GM23338 (cell line): ENCODE measurements around the gene PACRGL. TPM values are rescaled to one million over a fixed set of nuclear protein-coding genes. Genes with fewer than 3 reads are reported as not detected.

Source experiments
- ATAC-seq: fragments of 200-7000 bp; cut with Tn5 transposase; 3 replicates; pipeline ENCODE4 v1.9.1; 2020
- DNase-seq: peaks from one replicate; pipeline ENCODE4 v3.0.0-alpha.2; 2015; ENCODE audit warnings: low spot score
- H2AFZ ChIP-seq: fragments of 200-600 bp; sonication (generic); 2 replicates; pipeline ENCODE4 v1.8.0; 2016; ENCODE audit warnings: antibody characterized with exemption, mild to moderate bottlenecking, moderate library complexity
- H3F3A ChIP-seq: fragments of 200-600 bp; sonication (generic); replicated peaks from 2 replicates; pipeline ENCODE4 v1.8.0; 2017; ENCODE audit warnings: antibody characterized with exemption, mixed run types, low read depth
- H3K27ac ChIP-seq: fragments of 200-600 bp; sonication (generic); 2 replicates; pipeline ENCODE4 v1.6.1; 2016; ENCODE audit warnings: low read depth
- H3K27me3 ChIP-seq: fragments of 200-600 bp; sonication (generic); 2 replicates; pipeline ENCODE4 v1.8.0; 2016; ENCODE audit warnings: mild to moderate bottlenecking, mixed run types, moderate library complexity; ENCODE audit not compliant: insufficient read depth
- H3K36me3 ChIP-seq: fragments of 200-600 bp; sonication (generic); 2 replicates; pipeline ENCODE4 v1.8.0; 2016; ENCODE audit warnings: mild to moderate bottlenecking; ENCODE audit not compliant: insufficient read depth
- H3K4me1 ChIP-seq: fragments of 200-600 bp; sonication (generic); 2 replicates; pipeline ENCODE4 v1.8.0; 2016; ENCODE audit warnings: mild to moderate bottlenecking, moderate library complexity; ENCODE audit not compliant: insufficient read depth
- H3K4me2 ChIP-seq: fragments of 200-600 bp; sonication (generic); 2 replicates; pipeline ENCODE4 v1.7.1; 2017; ENCODE audit warnings: mixed run types
- H3K4me3 ChIP-seq: fragments of 200-600 bp; sonication (generic); 2 replicates; pipeline ENCODE4 v1.6.1; 2016; ENCODE audit warnings: mixed run types
- H3K79me2 ChIP-seq: fragments of 200-600 bp; sonication (generic); replicated peaks from 2 replicates; pipeline ENCODE4 v1.8.0; 2017; ENCODE audit warnings: mild to moderate bottlenecking; ENCODE audit not compliant: insufficient read depth
- H3K9me2 ChIP-seq: fragments of 200-600 bp; sonication (generic); 2 replicates; pipeline ENCODE4 v1.8.0; 2017; ENCODE audit not compliant: insufficient read depth
- H4K20me1 ChIP-seq: fragments of 200-600 bp; sonication (generic); replicated peaks from 2 replicates; pipeline ENCODE4 v1.8.0; 2017; ENCODE audit warnings: mild to moderate bottlenecking; ENCODE audit not compliant: insufficient read depth
- H3K27ac Mint-ChIP-seq: 2 replicates; pipeline ENCODE4 v1.8.0; 2020; ENCODE audit warnings: inconsistent platforms, mild to moderate bottlenecking, moderate library complexity, mixed read lengths
- H3K27me3 Mint-ChIP-seq: 3 replicates; pipeline ENCODE4 v1.8.0; 2022; ENCODE audit warnings: low read depth, mild to moderate bottlenecking, moderate library complexity, mixed read lengths, inconsistent platforms; ENCODE audit not compliant: insufficient read depth, poor library complexity
- H3K36me3 Mint-ChIP-seq: 3 replicates; pipeline ENCODE4 v1.8.0; 2021; ENCODE audit warnings: low read depth, mild to moderate bottlenecking, inconsistent platforms, moderate library complexity, mixed read lengths
- H3K4me1 Mint-ChIP-seq: 3 replicates; pipeline ENCODE4 v1.8.0; 2020; ENCODE audit warnings: mild to moderate bottlenecking, inconsistent platforms, mixed read lengths
- H3K4me3 Mint-ChIP-seq: 3 replicates; pipeline ENCODE4 v1.8.0; 2021; ENCODE audit warnings: moderate library complexity, mild to moderate bottlenecking, inconsistent platforms, mixed read lengths
- H3K9me3 Mint-ChIP-seq: 3 replicates; pipeline ENCODE4 v1.8.0; 2020; ENCODE audit warnings: moderate library complexity, mild to moderate bottlenecking, inconsistent platforms, mixed read lengths
- CREB1 ChIP-seq: fragments of 250-450 bp; sonication (Bioruptor Pico); IDR thresholded peaks from 2 replicates; pipeline ENCODE4 v1.5.0; 2020; ENCODE audit warnings: low read depth, mild to moderate bottlenecking, moderate library complexity
- CTCF ChIP-seq, 2 experiments: fragments of 200-600 bp in 1 of 2; sonication (generic) in 1 of 2; conservative IDR thresholded peaks; 2 replicates each; pipeline versions ENCODE4 v1.5.1 to v1.6.1; 2016 to 2017; ENCODE audit warnings: antibody characterized with exemption in 2 of 2, low read depth in 2 of 2, mild to moderate bottlenecking in 2 of 2, moderate library complexity in 1 of 2
- EZH2 ChIP-seq: fragments of 200-600 bp; sonication (generic); IDR thresholded peaks from one replicate; pipeline ENCODE4 v1.8.0; 2017; ENCODE audit warnings: antibody characterized with exemption, mild to moderate bottlenecking, low read depth; ENCODE audit not compliant: unreplicated experiment
- POLR2AphosphoS5 ChIP-seq: IDR thresholded peaks from 2 replicates; pipeline ENCODE4 v1.6.1; 2016; ENCODE audit warnings: antibody characterized with exemption, low read depth
- REST ChIP-seq: IDR thresholded peaks from one replicate; pipeline ENCODE4 v1.6.1; 2018; ENCODE audit warnings: antibody characterized with exemption; ENCODE audit not compliant: unreplicated experiment
- STAT1 ChIP-seq: IDR thresholded peaks from one replicate; pipeline ENCODE4 v1.6.1; 2016; ENCODE audit warnings: antibody characterized with exemption; ENCODE audit not compliant: unreplicated experiment
- ZNF331 ChIP-seq: fragments of 250-450 bp; sonication (Bioruptor Pico); IDR thresholded peaks from 2 replicates; pipeline ENCODE4 v1.5.0; 2020; ENCODE audit warnings: low read depth, mild to moderate bottlenecking, moderate library complexity
- polyA plus RNA-seq: library from polyadenylated mRNA; unstranded; fragments of >200 nt; fragmentation: Nextera tagmentation; extraction: Ambion mirVana; gene quantifications from 2 replicates; pipeline ENCODE4 v1.2.1, GENCODE V29; 2016
- total RNA-seq: library from RNA; depleted of rRNA; stranded (reverse); fragments of >200 nt; shearing (Covaris generic); gene quantifications from 2 replicates; pipeline ENCODE4 v1.2.3, GENCODE V29; 2014

PACRGL gene
- total and polyA plus RNA-seq, 2 experiments from 2014 or later: 4.8 to 15.8 TPM

GRCh38 chr4:20754036-20754435, 53.8 kb downstream of the PACRGL start (continued):
- TF ChIP-seq REST: no peak
- no peak for TF ChIP-seq CREB1
- TF ChIP-seq ZNF331 (CRISPR knock-in tag): no peak
- no peak for TF ChIP-seq POLR2AphosphoS5

DNA sequence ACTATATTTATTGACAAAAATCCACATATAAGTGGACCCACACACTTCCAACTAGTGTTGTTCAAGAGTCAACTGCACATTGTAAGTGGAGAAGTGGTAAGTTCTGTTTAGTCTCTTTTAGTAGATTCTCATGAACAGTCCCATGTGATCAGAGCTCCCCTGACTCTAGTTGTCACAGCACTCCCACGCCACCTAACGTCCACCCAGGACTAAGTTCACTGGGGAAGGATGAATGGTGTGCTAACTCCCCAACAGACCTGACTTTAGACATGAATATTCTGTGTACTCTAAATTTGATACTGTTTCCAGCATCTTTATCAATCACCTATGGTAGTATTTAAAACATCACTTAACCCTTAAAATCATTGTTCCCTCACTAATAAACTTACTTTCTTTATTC, 59.8 kb downstream of the PACRGL start:
- ATAC-seq: peak; percentile 46

More for the DNA sequence above, 59.8 kb downstream of the PACRGL start:
- TF ChIP-seq REST: no peak
- TF ChIP-seq ZNF331 (CRISPR knock-in tag): no peak
- no peak for TF ChIP-seq EZH2
- TF ChIP-seq STAT1: no peak
- TF ChIP-seq CTCF (conservative IDR thresholded peaks at IDR 0.05; ENCODE audit: low read depth in 2 of 2): peak; percentile 46 to 70
- no peak overlapping the region for H3K4me2 ChIP-seq
- H2AFZ ChIP-seq: no peak overlapping the region
- Mint-ChIP-seq H3K9me3 (no peaks in the 10 kb centered on the region), H3K27me3 (peaks cover 2% of the 10 kb centered on the region), H3K4me1 (no peaks in the 10 kb centered on the region), H3K36me3 (no peaks in the 10 kb centered on the region), H3K4me3 (no peak overlapping the region), H3K27ac (no peak overlapping the region)
- no peaks in the 10 kb centered on the region for H4K20me1 ChIP-seq
- H3K9me2 ChIP-seq: no peaks in the 10 kb centered on the region; the same call in 1 of the 2 replicates
- H3K4me1 ChIP-seq: no peaks in the 10 kb centered on the region
- no peaks in the 10 kb centered on the region for H3K36me3 ChIP-seq
- H3F3A ChIP-seq: no peaks in the 10 kb centered on the region
- H3K4me3 ChIP-seq: no peak overlapping the region
- no peak overlapping the region for H3K27ac ChIP-seq
- DNase-seq: peak; percentile 40
- H3K27me3 ChIP-seq: no peaks in the 10 kb centered on the region
- H3K79me2 ChIP-seq: no peaks in the 10 kb centered on the region
